Chondrocyte (in vitro differentiated cells): ENCODE results near the gene WFS1. TPM values are rescaled to one million over a fixed set of nuclear protein-coding genes. Genes with fewer than 3 reads are reported as not detected.

Source experiments
- DNase-seq: peaks from one replicate; pipeline ENCODE4 v3.0.0; 2021; ENCODE audit warnings: mixed read lengths, low spot score
- H3K27ac Mint-ChIP-seq: one replicate; pipeline ENCODE4 v1.8.0; 2021; ENCODE audit warnings: mild to moderate bottlenecking, moderate library complexity, mixed read lengths; ENCODE audit not compliant: unreplicated experiment
- H3K27me3 Mint-ChIP-seq: 2 replicates; pipeline ENCODE4 v1.8.0; 2021; ENCODE audit warnings: low read depth, mixed read lengths
- H3K36me3 Mint-ChIP-seq: 2 replicates; pipeline ENCODE4 v1.8.0; 2021; ENCODE audit warnings: low read depth, mixed read lengths
- H3K4me1 Mint-ChIP-seq: 2 replicates; pipeline ENCODE4 v1.8.0; 2021; ENCODE audit warnings: low read depth, mild to moderate bottlenecking, mixed read lengths
- H3K4me3 Mint-ChIP-seq: one replicate; pipeline ENCODE4 v1.8.0; 2021; ENCODE audit warnings: mild to moderate bottlenecking, moderate library complexity, mixed read lengths; ENCODE audit not compliant: unreplicated experiment
- H3K9me3 Mint-ChIP-seq: 2 replicates; pipeline ENCODE4 v1.8.0; 2021; ENCODE audit warnings: low read depth, mixed read lengths
- total RNA-seq: library from RNA; stranded (reverse); gene quantifications from 3 replicates; pipeline ENCODE4 v1.2.1, GENCODE V29; 2021
- TF ChIP-seq, protein P1 (sequence below): fragments of 200-600 bp; sonication (generic); IDR thresholded peaks from 2 replicates; pipeline ENCODE4 v1.5.0; 2021; ENCODE audit warnings: antibody characterized with exemption, mild to moderate bottlenecking, moderate library complexity

Gene WFS1
- total RNA-seq, 1 donor from 2014 or later, result 54.6 TPM

DNA sequence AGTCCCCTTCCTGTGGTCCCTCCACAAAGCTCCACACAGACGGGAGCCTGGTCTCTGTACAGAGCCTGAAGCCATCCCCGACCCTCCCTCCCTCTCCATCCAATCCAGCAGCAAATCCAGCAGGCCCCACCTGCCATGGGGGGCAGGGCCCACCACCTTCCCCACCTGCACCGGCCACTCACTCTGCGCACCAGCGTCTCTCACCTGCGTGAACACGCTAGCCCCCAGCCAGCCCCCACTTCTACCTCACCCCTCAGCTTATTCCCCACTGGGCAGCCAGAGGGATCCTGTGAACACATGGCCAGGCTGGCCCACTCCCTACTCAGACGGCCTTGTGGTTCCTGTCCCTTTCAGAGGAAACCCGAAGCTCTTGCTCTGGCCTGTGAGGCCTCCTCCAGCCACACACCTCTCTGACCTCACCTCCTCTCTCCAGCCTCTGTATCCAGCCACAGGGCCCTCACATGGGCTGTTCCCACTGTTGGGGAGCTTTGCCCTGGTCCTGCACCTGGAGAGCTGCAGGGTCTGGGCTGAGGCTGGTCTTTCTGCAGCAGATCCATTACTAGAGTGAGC is 70.9 kb downstream of the WFS1 start:
- peak; percentile 67 for DNase-seq
- no peaks in the 10 kb centered on the region for H3K36me3 Mint-ChIP-seq
- TF ChIP-seq, protein P1, sequence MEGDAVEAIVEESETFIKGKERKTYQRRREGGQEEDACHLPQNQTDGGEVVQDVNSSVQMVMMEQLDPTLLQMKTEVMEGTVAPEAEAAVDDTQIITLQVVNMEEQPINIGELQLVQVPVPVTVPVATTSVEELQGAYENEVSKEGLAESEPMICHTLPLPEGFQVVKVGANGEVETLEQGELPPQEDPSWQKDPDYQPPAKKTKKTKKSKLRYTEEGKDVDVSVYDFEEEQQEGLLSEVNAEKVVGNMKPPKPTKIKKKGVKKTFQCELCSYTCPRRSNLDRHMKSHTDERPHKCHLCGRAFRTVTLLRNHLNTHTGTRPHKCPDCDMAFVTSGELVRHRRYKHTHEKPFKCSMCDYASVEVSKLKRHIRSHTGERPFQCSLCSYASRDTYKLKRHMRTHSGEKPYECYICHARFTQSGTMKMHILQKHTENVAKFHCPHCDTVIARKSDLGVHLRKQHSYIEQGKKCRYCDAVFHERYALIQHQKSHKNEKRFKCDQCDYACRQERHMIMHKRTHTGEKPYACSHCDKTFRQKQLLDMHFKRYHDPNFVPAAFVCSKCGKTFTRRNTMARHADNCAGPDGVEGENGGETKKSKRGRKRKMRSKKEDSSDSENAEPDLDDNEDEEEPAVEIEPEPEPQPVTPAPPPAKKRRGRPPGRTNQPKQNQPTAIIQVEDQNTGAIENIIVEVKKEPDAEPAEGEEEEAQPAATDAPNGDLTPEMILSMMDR, result no peak
- H3K27ac Mint-ChIP-seq, result no peak overlapping the region
- H3K27me3 Mint-ChIP-seq, result peaks cover 54% of the 10 kb centered on the region
- H3K9me3 Mint-ChIP-seq, result no peaks in the 10 kb centered on the region
- no peaks in the 10 kb centered on the region for H3K4me1 Mint-ChIP-seq
- no peak overlapping the region for H3K4me3 Mint-ChIP-seq

GRCh38 chr4:6341696-6342095 is 72.0 kb downstream of the WFS1 start:
- Mint-ChIP-seq H3K27ac (no peak overlapping the region), H3K4me1 (no peaks in the 10 kb centered on the region), H3K4me3 (no peak overlapping the region), H3K9me3 (no peaks in the 10 kb centered on the region), H3K27me3 (peaks cover 54% of the 10 kb centered on the region), H3K36me3 (peaks cover 3% of the 10 kb centered on the region)
- TF ChIP-seq, protein P1, result no peak
- no peak for DNase-seq

DNA sequence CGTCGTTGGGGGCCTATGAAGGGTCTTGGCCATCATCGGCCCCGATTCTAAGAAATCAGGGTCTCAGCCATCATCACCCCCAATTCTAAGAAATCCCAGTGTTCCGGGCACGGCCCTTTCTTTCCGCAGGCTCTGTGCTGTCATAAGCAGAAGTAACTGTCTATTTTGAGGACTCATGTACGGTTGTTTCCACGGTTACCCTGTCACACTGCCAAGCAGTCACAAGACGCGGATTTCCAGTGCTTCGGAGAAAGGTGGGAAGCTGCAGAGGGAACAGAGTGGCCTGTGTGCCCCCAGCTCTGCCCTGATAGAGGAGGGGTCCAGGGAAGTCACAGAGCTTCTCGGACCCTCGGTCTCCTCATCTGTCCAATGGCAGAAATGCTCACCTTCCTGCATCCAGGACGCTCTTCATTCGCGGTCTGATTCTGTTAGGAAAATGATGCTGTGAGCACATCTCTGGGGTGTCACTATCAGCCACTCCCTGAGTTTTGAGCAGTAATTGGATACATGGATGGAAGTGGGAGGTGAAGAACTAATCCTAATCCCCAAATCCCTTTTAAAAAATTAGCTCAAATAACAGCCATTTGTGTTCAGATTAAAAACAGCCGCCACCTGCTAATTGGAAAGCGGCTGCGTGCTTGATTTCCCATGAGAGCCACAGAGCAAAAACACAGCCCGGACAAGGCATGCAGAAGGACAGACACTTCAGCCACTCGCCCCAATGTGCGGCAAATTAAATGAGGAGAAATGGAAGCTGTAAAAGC is 73.1 kb downstream of the WFS1 start:
- TF ChIP-seq, protein P1, result no peak
- Mint-ChIP-seq H3K27ac (no peak overlapping the region), H3K4me3 (no peak overlapping the region), H3K4me1 (no peaks in the 10 kb centered on the region), H3K9me3 (no peaks in the 10 kb centered on the region), H3K27me3 (peaks cover 44% of the 10 kb centered on the region), H3K36me3 (peaks cover 3% of the 10 kb centered on the region)
- peak; percentile 32 for DNase-seq

GRCh38 chr4:6343939-6344408 is 74.3 kb downstream of the WFS1 start:
- H3K4me1 Mint-ChIP-seq, result no peaks in the 10 kb centered on the region
- H3K9me3 Mint-ChIP-seq, result no peaks in the 10 kb centered on the region
- DNase-seq, result peak; percentile 55
- no peak overlapping the region for H3K4me3 Mint-ChIP-seq
- TF ChIP-seq, protein P1, result no peak
- H3K27ac Mint-ChIP-seq, result no peak overlapping the region
- H3K36me3 Mint-ChIP-seq, result peaks cover 3% of the 10 kb centered on the region
- peaks cover 42% of the 10 kb centered on the region for H3K27me3 Mint-ChIP-seq

- peak; percentile 70 for DNase-seq
- TF ChIP-seq, protein P1, result no peak
- Mint-ChIP-seq H3K4me3 (no peak overlapping the region), H3K36me3 (peaks cover 3% of the 10 kb centered on the region), H3K9me3 (no peaks in the 10 kb centered on the region), H3K27me3 (peaks cover 44% of the 10 kb centered on the region), H3K27ac (no peak overlapping the region), H3K4me1 (no peaks in the 10 kb centered on the region)
Observed at GRCh38 chr4:6345096-6345830, 75.6 kb downstream of the WFS1 start.
